Lower leg skin (tissue), 3 donors: ENCODE results near the gene TMPRSS11F.
"Not testable (repeated sequence)": the region's sequence is repeated elsewhere in the genome, so short reads cannot be mapped to it uniquely, and the experiment has no call there.

Experiments used
- CTCF ChIP-seq, 3 donors: fragments of 450-650 bp; IDR thresholded peaks; one replicate each; pipeline ENCODE4 v1.5.1; 2016; ENCODE audit warnings: antibody characterized with exemption in 3 of 3, mild to moderate bottlenecking in 3 of 3, moderate library complexity in 2 of 3
- POLR2A ChIP-seq, 2 donors: fragments of 450-650 bp; IDR thresholded peaks; one replicate each; pipeline ENCODE4 v1.6.1; 2016 to 2017; ENCODE audit warnings: antibody characterized with exemption in 2 of 2, mild to moderate bottlenecking in 1 of 2, moderate library complexity in 1 of 2

- TF ChIP-seq CTCF, POLR2A (IDR thresholded peaks at IDR 0.05): not testable (repeated sequence)
These were observed 44.7 kb upstream of the TMPRSS11F start for GRCh38 chr4:68174389-68174788.
